NCI-H524 treated with DMSO at 0.1 percent for 48 hours (cell line): Measurements from ENCODE around the gene GOLGA8T.
"Not testable (repeated sequence)": the region's sequence is repeated elsewhere in the genome, so short reads cannot be mapped to it uniquely, and the experiment has no call there.

ENCODE experiments used
- DNase-seq: peaks from one replicate; lab custom pipeline; 2025; lab: John Stamatoyannopoulos, UW

GOLGA8T gene

GRCh38 chr15:30134751-30135150, at the start of gene GOLGA8T:
GOLGA8T (plus strand) TSS chr15:30135051; CDS start chr15:30135149, 98 bp downstream.
- not testable (repeated sequence) for DNase-seq

GRCh38 chr15:30097827-30098226, 37.0 kb upstream of the GOLGA8T start:
- not testable (repeated sequence) for DNase-seq

GRCh38 chr15:30102890-30103289, 32.0 kb upstream of the GOLGA8T start:
- not testable (repeated sequence) for DNase-seq

GRCh38 chr15:30103941-30104507, 30.8 kb upstream of the GOLGA8T start:
- DNase-seq = not testable (repeated sequence)

- DNase-seq = not testable (repeated sequence)
Measured at GRCh38 chr15:30110591-30110990, 24.3 kb upstream of the GOLGA8T start.

GRCh38 chr15:30130066-30130465, 4.8 kb upstream of the GOLGA8T start:
- not testable (repeated sequence) for DNase-seq

GRCh38 chr15:30143246-30143645, 8.4 kb downstream of the GOLGA8T start:
- not testable (repeated sequence) for DNase-seq

- DNase-seq = not testable (repeated sequence)
Measured at GRCh38 chr15:30149891-30150290, 15.0 kb downstream of the GOLGA8T start.

GRCh38 chr15:30162479-30163357, 27.9 kb downstream of the GOLGA8T start:
- not testable (repeated sequence) for DNase-seq

- not testable (repeated sequence) for DNase-seq
Measured at GRCh38 chr15:30163759-30164158, 28.9 kb downstream of the GOLGA8T start.

GRCh38 chr15:30164257-30164656, 29.4 kb downstream of the GOLGA8T start:
- DNase-seq = not testable (repeated sequence)

GRCh38 chr15:30167403-30167802, 32.6 kb downstream of the GOLGA8T start:
- not testable (repeated sequence) for DNase-seq

GRCh38 chr15:30167886-30168285, 33.0 kb downstream of the GOLGA8T start:
- DNase-seq = not testable (repeated sequence)

GRCh38 chr15:30171452-30171851, 36.6 kb downstream of the GOLGA8T start:
- not testable (repeated sequence) for DNase-seq

GRCh38 chr15:30173041-30173608, 38.3 kb downstream of the GOLGA8T start:
- DNase-seq = not testable (repeated sequence)

GRCh38 chr15:30175291-30175690, 40.4 kb downstream of the GOLGA8T start:
- DNase-seq = not testable (repeated sequence)

GRCh38 chr15:30176613-30177012, 41.8 kb downstream of the GOLGA8T start:
- DNase-seq = not testable (repeated sequence)

GRCh38 chr15:30179814-30180213, 45.0 kb downstream of the GOLGA8T start:
- DNase-seq = not testable (repeated sequence)

- not testable (repeated sequence) for DNase-seq
Measured at GRCh38 chr15:30185495-30185894, 50.6 kb downstream of the GOLGA8T start.

GRCh38 chr15:30187429-30187828, 52.6 kb downstream of the GOLGA8T start:
- not testable (repeated sequence) for DNase-seq

GRCh38 chr15:30189754-30190153, 54.9 kb downstream of the GOLGA8T start:
- not testable (repeated sequence) for DNase-seq

- DNase-seq = not testable (repeated sequence)
Measured at GRCh38 chr15:30191143-30191542, 56.3 kb downstream of the GOLGA8T start.

- DNase-seq = not testable (repeated sequence)
Measured at GRCh38 chr15:30191639-30192038, 56.8 kb downstream of the GOLGA8T start.
